Measurements from ENCODE around the gene BHLHE41.
A peak's percentile ranks its signal among the peaks of the same experiment; 100 is the strongest.

BHLHE41 gene

GRCh38 chr12:26121323-26122060, 3.3 kb downstream of the BHLHE41 start:
- Mint-ChIP-seq H3K4me1 (peaks cover 35% of the 10 kb centered on the region), H3K27ac (no peak overlapping the region), H3K27me3 (ENCODE audit: low read depth, poor library complexity) (peaks cover 85% of the 10 kb centered on the region), H3K36me3 (ENCODE audit: low read depth) (no peaks in the 10 kb centered on the region), H3K4me3 (peak overlapping the region; percentile 72), H3K9me3 (no peaks in the 10 kb centered on the region)
- DNase-seq, result no peak
- TF ChIP-seq, protein P1, sequence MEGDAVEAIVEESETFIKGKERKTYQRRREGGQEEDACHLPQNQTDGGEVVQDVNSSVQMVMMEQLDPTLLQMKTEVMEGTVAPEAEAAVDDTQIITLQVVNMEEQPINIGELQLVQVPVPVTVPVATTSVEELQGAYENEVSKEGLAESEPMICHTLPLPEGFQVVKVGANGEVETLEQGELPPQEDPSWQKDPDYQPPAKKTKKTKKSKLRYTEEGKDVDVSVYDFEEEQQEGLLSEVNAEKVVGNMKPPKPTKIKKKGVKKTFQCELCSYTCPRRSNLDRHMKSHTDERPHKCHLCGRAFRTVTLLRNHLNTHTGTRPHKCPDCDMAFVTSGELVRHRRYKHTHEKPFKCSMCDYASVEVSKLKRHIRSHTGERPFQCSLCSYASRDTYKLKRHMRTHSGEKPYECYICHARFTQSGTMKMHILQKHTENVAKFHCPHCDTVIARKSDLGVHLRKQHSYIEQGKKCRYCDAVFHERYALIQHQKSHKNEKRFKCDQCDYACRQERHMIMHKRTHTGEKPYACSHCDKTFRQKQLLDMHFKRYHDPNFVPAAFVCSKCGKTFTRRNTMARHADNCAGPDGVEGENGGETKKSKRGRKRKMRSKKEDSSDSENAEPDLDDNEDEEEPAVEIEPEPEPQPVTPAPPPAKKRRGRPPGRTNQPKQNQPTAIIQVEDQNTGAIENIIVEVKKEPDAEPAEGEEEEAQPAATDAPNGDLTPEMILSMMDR (IDR thresholded peaks at IDR 0.05), result no peak

DNA sequence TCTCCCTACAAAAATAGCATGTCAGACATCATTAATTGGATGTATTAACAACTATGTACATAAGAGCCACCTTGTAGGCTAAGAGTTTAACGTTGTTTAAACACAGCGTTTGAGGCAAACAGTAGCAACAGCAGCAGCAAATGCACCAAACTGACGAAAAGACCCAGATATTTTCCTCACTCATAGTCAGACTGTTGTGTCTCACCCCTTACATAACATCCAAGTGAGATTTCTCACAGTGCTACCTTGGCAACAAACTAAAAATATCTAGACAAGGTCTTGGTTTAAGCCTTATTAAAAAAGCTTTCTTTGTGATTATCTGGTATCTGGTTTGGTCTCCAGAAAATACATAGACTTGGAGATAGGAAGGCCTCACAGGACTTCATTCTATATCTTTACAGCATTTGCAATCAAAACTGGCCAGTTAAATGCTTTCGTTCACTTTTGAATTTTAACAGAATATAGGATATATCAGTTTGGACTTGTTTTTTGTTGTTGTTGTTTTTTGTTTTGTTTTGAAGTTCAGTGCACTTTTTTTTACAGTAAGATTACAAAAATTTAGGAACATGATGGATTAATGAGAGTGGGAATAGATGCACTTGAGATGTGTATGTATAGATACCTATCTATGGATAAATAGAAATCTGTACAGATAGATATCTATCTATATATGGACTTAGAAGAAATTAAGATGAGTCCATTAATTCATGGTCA, 4.1 kb downstream of the BHLHE41 start:
- Mint-ChIP-seq H3K36me3 (ENCODE audit: low read depth) (no peaks in the 10 kb centered on the region), H3K9me3 (no peaks in the 10 kb centered on the region), H3K27ac (no peak overlapping the region), H3K4me3 (peak overlapping the region; percentile 72), H3K27me3 (ENCODE audit: low read depth, poor library complexity) (peaks cover 86% of the 10 kb centered on the region), H3K4me1 (peaks cover 35% of the 10 kb centered on the region)
- TF ChIP-seq, protein P1 (IDR thresholded peaks at IDR 0.05), result no peak
- DNase-seq, result no peak

GRCh38 chr12:26119391-26119989, 5.3 kb downstream of the BHLHE41 start:
- H3K27me3 Mint-ChIP-seq (ENCODE audit: low read depth, poor library complexity), result peaks cover 84% of the 10 kb centered on the region
- H3K4me3 Mint-ChIP-seq, result no peak overlapping the region
- no peaks in the 10 kb centered on the region for H3K36me3 Mint-ChIP-seq (ENCODE audit: low read depth)
- H3K4me1 Mint-ChIP-seq, result peaks cover 27% of the 10 kb centered on the region
- DNase-seq, result no peak
- no peaks in the 10 kb centered on the region for H3K9me3 Mint-ChIP-seq
- TF ChIP-seq, protein P1 (IDR thresholded peaks at IDR 0.05), result peak; percentile 24
- no peak overlapping the region for H3K27ac Mint-ChIP-seq

DNA sequence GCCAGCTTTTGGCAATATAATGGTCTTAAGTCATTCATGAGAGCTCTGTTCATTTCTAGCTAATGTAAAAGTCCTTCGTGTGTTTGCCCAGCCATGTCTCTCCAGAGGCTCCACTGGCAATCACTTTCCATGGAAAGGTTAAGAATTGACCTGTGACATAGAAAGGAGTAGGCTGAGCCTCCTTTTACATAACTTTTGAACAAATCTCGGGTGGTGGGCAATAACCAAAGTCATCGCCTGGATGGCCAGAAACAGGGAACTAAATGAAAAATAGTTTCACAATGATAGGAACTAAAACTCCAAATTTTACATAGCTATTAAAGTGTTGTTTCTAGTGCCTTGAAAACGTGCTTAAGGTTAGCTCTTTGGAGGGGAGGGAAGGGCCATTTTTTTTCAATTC, 6.5 kb downstream of the BHLHE41 start:
- TF ChIP-seq, protein P1 (IDR thresholded peaks at IDR 0.05), result no peak
- Mint-ChIP-seq H3K4me3 (no peak overlapping the region), H3K27ac (no peak overlapping the region), H3K36me3 (ENCODE audit: low read depth) (no peaks in the 10 kb centered on the region), H3K9me3 (no peaks in the 10 kb centered on the region), H3K27me3 (ENCODE audit: low read depth, poor library complexity) (peaks cover 79% of the 10 kb centered on the region), H3K4me1 (peaks cover 24% of the 10 kb centered on the region)
- DNase-seq, result no peak

DNA sequence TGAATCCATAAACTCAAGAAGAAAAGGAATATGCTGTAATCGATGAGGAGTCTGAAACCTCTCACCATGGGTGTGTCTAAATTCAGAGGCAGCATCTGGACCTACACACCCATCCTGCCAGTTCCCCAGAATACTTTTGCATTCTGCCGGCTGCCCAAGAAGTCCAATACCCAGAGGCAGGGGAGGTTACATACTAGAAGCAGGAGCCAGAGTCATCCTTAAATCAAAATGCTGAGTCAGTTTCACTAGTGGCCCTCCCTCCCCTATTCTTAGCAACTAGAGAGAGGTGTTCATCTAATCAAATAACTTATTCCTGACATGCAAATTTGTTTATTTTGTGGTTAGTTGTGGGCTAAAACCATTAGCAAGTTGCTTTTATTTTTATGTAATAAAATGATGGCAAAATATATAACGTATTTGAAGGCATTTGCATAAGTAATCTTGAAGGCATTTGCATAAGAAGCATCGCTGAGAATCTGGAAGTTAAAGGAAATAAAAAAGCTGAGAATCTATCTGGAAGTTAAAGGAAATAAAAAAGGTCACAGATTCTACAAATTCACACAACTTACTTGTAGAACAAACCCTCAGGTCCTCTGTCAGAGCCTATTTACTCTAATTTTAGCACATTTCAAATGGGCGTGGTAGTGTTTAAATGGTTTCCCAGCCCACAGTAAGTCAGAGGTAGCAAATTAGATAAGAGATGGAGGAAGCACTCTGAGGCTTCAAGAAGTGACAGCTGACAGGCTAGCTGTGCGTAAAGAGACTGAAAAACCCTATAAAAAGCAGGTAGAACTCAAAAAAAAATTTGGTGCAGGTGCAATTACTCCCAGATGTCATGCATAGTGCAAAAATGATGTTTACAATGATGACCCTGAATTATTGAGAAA, 7.8 kb downstream of the BHLHE41 start:
- peaks cover 81% of the 10 kb centered on the region for H3K27me3 Mint-ChIP-seq (ENCODE audit: low read depth, poor library complexity)
- no peak overlapping the region for H3K27ac Mint-ChIP-seq
- TF ChIP-seq, protein P1 (IDR thresholded peaks at IDR 0.05), result no peak
- H3K36me3 Mint-ChIP-seq (ENCODE audit: low read depth), result no peaks in the 10 kb centered on the region
- no peak overlapping the region for H3K4me3 Mint-ChIP-seq
- H3K9me3 Mint-ChIP-seq, result no peaks in the 10 kb centered on the region
- peaks cover 30% of the 10 kb centered on the region for H3K4me1 Mint-ChIP-seq
- no peak for DNase-seq
